Lung (tissue), 12 donors: Measurements from ENCODE around the gene MTUS2. TPM values are rescaled to one million over a fixed set of nuclear protein-coding genes. Genes with fewer than 3 reads are reported as not detected.
"Not testable (repeated sequence)": the region's sequence is repeated elsewhere in the genome, so short reads cannot be mapped to it uniquely, and the experiment has no call there.

ENCODE experiments used
- ATAC-seq: fragments of 200-7000 bp; cut with Tn5 transposase; one replicate; pipeline ENCODE4 v1.9.1; 2020; ENCODE audit warnings: moderate number of reproducible peaks; ENCODE audit not compliant: insufficient read depth, low FRiP score
- DNase-seq, 3 donors: peaks; one replicate each; pipeline ENCODE4 v3.0.0-alpha.2; 2013 to 2017
- H3K27ac ChIP-seq, 2 donors: one replicate each; pipeline ENCODE4 v1.5.1; 2013; ENCODE audit warnings: mild to moderate bottlenecking in 2 of 2, moderate library complexity in 2 of 2, control low read depth in 1 of 2, inconsistent platforms in 1 of 2, low read depth in 1 of 2, low read length in 1 of 2
- H3K27me3 ChIP-seq, 3 donors: one replicate each; pipeline ENCODE4 v1.5.1; 2013; ENCODE audit warnings: low read length in 2 of 3; ENCODE audit not compliant: control insufficient read depth in 3 of 3, insufficient read depth in 3 of 3
- H3K36me3 ChIP-seq, 4 donors: one replicate each; pipeline ENCODE4 v1.5.1; 2013; ENCODE audit warnings: low read length in 4 of 4, mild to moderate bottlenecking in 1 of 4, moderate library complexity in 1 of 4; ENCODE audit not compliant: control insufficient read depth in 4 of 4, insufficient read depth in 4 of 4
- H3K4me1 ChIP-seq, 5 donors: one replicate each; pipeline ENCODE4 v1.5.1; 2013; ENCODE audit warnings: low read length in 5 of 5, mild to moderate bottlenecking in 2 of 5, moderate library complexity in 1 of 5; ENCODE audit not compliant: control insufficient read depth in 5 of 5, insufficient read depth in 5 of 5
- H3K4me3 ChIP-seq: one replicate; pipeline ENCODE4 v1.5.1; 2013; ENCODE audit warnings: mild to moderate bottlenecking, control low read depth, moderate library complexity
- H3K9ac ChIP-seq, 2 donors: one replicate each; pipeline ENCODE4 v1.5.1; 2013; ENCODE audit warnings: low read length in 2 of 2, control low read depth in 1 of 2; ENCODE audit not compliant: insufficient read depth in 1 of 2
- H3K9me3 ChIP-seq, 4 donors: one replicate each; pipeline ENCODE4 v1.5.1; 2013; ENCODE audit warnings: low read length in 3 of 4, mild to moderate bottlenecking in 1 of 4, moderate library complexity in 1 of 4; ENCODE audit not compliant: control insufficient read depth in 4 of 4, insufficient read depth in 3 of 4
- WGBS, 2 donors: extraction: QIAGEN DNeasy Blood & Tissue Kit; methylation state at CpG; one replicate each; pipeline ENCODE4 v1.1.7; 2013; 5-methylcytosine and 5-hydroxymethylcytosine counted together
- polyA plus RNA-seq, 2 donors: library from polyadenylated mRNA; stranded (reverse); fragments of 200-250 nt; gene quantifications; one replicate each; pipeline ENCODE4 v1.2.1, GENCODE V29; 2013
- total RNA-seq, 2 donors: library from RNA; depleted of rRNA in 1 of 2; stranded (reverse); fragments of >200 nt in 1 of 2; gene quantifications; one replicate each; pipeline ENCODE4 v1.2.1, GENCODE V29; 2014 to 2021
- TF ChIP-seq, protein P1 (sequence below): IDR thresholded peaks from 2 replicates; pipeline ENCODE4 v1.5.1; 2012; ENCODE audit warnings: mild to moderate bottlenecking; ENCODE audit errors: control extremely low read depth, extremely low read depth
- donor health status: control.
- donor health status: control.
- donor health status: Bipolar disorder and iron deficiency.
- donor health status: healthy.
- donor health status: DM: yes; HTN: yes; CAD: no.

The MTUS2 gene
- total and polyA plus RNA-seq, 4 donors = 0.03 to 0.54 (median 0.08) TPM

DNA sequence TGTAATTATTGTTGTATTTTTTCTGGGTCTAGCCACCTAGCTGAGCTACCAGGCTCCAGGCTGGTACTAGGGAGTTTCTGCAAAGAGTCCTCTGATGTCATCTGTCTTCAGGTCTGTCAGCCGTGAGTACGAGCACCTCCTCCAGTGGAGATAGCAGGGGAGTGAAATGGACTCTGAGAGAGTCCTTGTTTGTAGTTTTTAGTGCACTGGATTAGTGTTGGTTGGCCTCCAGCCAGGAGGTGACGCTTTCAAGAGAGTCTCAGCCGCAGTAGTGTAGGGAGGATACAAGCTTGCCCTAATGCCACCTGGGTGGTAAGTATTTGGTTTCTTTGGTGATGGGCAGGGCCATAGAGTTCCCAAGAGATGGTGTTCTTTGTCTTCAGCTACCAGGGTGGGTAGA, 390.5 kb downstream of the MTUS2 start:
- Histone ChIP-seq H3K4me1 (no peaks in the 10 kb centered on the region), H3K36me3 (no peaks in the 10 kb centered on the region), H3K9ac (no peak overlapping the region), H3K27me3 (no peaks in the 10 kb centered on the region), H3K27ac (no peak overlapping the region), H3K9me3 (peaks cover 0 to 5% (median 0%) of the 10 kb centered on the region in 4 donors), H3K4me3 (no peak overlapping the region)
- TF ChIP-seq, protein P1, sequence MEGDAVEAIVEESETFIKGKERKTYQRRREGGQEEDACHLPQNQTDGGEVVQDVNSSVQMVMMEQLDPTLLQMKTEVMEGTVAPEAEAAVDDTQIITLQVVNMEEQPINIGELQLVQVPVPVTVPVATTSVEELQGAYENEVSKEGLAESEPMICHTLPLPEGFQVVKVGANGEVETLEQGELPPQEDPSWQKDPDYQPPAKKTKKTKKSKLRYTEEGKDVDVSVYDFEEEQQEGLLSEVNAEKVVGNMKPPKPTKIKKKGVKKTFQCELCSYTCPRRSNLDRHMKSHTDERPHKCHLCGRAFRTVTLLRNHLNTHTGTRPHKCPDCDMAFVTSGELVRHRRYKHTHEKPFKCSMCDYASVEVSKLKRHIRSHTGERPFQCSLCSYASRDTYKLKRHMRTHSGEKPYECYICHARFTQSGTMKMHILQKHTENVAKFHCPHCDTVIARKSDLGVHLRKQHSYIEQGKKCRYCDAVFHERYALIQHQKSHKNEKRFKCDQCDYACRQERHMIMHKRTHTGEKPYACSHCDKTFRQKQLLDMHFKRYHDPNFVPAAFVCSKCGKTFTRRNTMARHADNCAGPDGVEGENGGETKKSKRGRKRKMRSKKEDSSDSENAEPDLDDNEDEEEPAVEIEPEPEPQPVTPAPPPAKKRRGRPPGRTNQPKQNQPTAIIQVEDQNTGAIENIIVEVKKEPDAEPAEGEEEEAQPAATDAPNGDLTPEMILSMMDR = no peak
- WGBS, 2 donors = 57 to 66% methylated on average over 4 of the region's 4 CpGs
- no peak for DNase-seq
- no peak for ATAC-seq

DNA sequence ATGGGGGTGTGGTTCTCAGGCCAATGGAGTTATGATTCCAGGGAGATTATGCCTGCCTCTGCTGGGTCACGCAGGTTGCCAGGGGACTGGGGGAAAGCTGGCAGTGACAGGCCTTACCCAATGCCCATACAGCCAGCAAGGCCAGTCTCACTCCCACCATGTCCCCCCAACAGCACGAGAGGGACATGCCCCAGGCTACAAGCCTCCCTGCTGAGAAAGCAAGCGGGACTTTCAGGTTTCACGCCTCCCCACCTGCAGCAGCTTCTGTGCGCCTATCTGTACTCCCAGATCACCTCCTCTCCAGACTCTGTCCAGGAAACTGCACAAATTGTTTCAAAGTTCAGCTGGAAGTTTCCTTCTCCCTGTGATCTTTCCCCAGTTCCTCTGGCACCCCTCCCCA, 391.0 kb downstream of the MTUS2 start:
- not testable (repeated sequence) for H3K27ac ChIP-seq, ATAC-seq, H3K27me3 ChIP-seq, H3K36me3 ChIP-seq, H3K9ac ChIP-seq, H3K4me3 ChIP-seq, DNase-seq, H3K4me1 ChIP-seq
- H3K9me3 ChIP-seq = peaks cover 0 to 10% (median 0%) of the 10 kb centered on the region in 4 donors
- WGBS, 2 donors = 85 to 87% methylated on average over 5 of the region's 5 CpGs

DNA sequence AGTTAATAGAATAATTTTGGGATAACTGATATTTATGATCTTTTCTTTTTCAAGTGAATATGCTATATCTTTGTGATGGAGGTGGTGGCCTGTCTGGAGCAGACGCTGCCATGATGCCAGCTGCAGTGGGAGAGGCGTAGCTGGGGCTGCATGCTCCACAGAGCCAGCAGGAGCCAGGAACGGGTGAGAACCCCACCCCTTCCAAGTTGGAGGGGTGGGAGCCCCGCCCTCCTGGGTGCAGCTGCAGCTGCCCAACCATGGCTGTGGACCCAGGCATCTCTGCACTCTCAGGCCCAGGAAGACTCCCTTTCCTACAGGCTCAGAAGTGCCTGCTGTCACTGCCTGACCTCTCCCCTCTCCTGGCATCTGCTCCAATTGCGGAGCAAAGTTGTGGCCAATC, 402.3 kb downstream of the MTUS2 start:
- no peak overlapping the region for H3K9ac ChIP-seq
- H3K27ac ChIP-seq = no peak overlapping the region
- 83 to 88% methylated on average over 5 of the region's 5 CpGs for WGBS, 2 donors

DNA sequence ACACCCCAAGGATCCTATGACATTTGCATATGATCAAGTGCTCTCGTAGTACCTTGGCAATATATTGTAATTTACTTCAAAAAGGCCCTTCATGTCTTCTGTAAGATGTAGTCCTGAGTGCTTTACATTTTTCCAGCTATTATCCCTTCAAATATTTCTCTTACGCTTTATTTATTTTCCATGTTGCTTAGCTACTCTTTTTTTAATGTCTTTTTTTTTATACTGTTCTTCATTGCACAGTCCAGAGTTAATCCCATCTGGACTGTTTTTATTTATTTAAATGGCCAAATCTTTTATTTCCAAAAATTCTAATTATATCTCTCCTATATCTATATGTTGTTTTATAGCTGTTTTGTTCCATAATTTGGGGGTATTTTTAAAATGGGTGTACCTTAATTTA, 404.1 kb downstream of the MTUS2 start:
- peaks cover 0 to 18% (median 4%) of the 10 kb centered on the region in 4 donors for H3K9me3 ChIP-seq
- peaks cover 0 to 5% (median 0%) of the 10 kb centered on the region in 5 donors for H3K4me1 ChIP-seq
- 85 to 88% methylated on average over 2 of the region's 2 CpGs for WGBS, 2 donors
- H3K36me3 ChIP-seq = no peaks in the 10 kb centered on the region
- no peak overlapping the region for H3K4me3 ChIP-seq
- DNase-seq = no peak
- ATAC-seq = no peak
- TF ChIP-seq, protein P1 = no peak
- H3K9ac ChIP-seq = no peak overlapping the region
- H3K27me3 ChIP-seq = no peaks in the 10 kb centered on the region
- H3K27ac ChIP-seq = no peak overlapping the region

More for the DNA sequence above, 402.3 kb downstream of the MTUS2 start:
- peaks cover 0 to 4% (median 0%) of the 10 kb centered on the region in 5 donors for H3K4me1 ChIP-seq
- ATAC-seq (no peak), DNase-seq (no peak)
- H3K4me3 ChIP-seq = no peak overlapping the region
- H3K36me3 ChIP-seq = no peaks in the 10 kb centered on the region
- no peaks in the 10 kb centered on the region for H3K27me3 ChIP-seq
- TF ChIP-seq, protein P1 = no peak
- H3K9me3 ChIP-seq = peaks cover 0 to 18% (median 4%) of the 10 kb centered on the region in 4 donors
